CD4-positive, alpha-beta T cell treated with Interleukin-15 for 1 hour (primary cell): ENCODE results near the gene NAA60.

Source experiments
- DNase-seq: peaks from one replicate; pipeline ENCODE4 v3.0.0-alpha.2; 2020

NAA60 gene

DNA sequence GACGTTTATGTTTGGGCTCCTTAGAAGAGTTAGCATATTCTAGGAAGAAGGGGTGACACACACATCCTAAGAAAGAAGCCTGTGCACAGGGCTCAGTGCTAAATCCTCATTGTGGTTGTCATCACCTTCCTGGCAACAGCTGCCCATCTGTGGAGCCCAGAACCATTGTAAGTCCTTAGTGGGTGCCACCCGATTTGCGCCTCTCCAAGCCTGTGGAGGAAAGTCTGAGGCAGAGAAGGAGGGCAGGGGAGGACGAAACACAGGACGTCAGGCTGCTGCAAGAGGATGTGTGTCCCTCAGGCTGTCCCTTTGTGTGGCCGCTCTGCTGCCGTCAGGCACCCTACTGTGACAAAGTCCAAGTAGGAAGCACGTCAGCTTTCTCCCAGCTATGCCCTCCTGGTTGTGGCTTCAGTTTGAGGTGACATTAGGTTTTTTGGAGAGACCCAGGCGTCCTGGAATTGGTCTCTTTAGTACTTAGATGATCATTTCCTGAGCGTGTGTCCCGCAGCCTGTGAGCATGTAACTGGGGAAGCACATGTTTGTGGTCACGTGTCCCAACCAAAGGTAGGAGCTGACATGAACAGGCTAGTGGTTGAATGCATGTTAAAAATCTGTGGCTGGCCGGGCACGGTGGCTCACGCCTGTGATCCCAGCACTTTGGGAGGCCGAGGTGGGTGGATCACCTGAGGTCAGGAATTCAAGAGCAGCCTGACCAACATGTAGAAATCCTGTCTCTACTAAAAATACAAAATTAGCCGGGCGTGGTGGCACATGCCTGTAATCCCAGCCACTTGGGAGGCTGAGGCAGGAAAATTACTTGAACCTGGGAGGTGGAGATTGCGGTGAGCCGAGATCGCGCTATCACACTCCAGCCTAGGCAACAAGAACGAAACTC is 68.1 kb downstream of the NAA60 start:
- no peak for DNase-seq

DNA sequence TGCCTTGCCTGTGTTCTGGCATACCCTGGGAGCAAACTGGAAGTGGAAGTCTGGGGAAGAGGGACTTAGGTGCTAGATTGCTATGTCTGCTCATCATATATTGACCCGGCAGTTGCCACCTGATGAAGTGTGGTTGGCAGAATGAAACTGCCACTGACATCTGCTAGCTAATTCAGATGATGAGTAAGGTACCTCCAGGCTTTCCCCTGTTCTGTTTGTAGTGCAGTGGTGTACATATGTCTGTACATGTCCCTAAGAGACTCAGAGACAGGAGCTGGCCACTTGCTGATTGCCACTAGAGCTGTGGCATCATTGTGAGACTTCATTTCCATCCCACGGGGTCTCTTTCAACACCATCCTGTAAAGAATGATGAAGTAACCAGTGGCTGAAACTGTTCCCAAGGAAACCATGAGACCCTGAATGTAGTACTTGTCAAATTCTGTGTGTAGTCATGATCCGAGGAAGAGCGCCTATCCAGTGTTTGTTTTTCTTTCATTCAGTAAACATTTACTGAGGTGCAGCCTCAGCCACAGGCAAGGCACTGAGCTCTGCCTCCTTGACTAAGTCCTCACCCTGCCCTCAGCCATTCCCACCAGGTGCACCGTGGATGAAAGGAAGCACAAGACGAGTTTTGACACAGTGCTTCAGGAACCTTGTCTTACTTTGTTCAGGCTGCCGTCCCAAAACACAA is 70.6 kb downstream of the NAA60 start:
- DNase-seq = no peak

DNA sequence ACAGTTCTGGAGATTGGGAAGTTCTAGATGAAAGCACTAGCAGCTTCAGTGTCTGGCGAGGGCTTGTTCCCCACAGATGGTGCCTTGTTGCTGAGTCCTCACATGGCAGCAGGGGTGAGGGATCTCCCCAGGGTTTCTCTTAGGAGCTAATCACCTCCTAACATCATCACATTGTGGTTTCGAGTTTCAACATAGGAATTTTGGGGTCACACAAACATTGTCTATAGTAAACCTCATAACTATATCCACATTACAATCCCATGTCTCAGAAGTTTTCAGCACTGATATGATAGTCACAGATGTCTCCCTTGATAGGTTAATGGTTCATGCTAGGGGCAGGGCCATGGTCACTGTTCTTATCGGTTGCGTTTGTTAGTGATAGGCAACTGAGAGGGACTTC is 71.1 kb downstream of the NAA60 start:
- no peak for DNase-seq

DNA sequence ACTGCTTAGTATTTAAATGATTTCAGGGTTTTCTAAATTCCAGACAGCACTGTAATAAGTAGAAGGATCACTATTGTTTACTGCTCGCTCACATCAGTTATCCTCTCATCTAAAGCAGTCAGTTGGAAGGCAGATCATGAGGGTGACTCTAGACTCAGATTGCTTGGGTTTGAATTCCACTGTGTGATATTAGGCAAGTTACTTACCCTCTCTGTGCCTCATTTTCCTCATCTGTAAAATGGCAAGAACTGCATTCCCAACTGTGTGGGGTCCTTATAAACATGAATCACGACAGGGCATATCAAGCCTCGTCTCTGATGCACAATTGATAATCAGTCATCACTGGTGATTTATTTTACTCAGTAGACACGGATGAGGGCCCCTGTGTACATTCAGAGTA is 72.4 kb downstream of the NAA60 start:
- DNase-seq = no peak

DNA sequence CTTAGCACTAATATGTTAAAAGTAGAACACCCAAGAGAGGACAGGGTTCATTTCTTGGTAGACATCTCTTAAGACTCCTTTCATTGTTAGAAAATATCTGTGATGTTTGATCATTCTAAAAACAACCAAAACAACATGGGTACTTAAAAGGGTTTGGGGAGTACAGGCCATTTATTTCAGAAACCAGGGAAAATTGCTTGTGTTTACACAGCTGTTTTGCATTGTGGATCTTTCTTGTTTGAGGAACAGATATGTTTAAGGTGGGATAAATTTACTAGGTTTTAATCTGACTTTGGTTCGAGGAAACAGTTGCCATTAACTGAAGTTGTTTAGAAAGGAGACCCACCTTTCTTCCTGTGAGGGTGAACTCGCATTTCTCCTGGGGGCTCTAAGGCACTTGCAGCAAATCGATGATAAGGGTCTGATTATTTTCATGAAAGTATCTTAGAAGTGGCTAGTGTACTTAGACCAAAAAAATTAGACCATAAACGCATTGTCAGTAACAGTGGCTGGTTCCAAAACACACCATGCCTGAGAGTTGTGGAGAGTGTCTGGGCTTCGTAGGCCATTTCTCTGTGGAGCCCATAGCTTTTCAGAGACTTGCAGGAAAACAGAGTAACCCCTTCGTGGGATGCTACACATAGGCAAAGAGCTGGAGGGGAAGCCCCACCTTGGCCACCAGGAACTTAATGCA is 75.0 kb downstream of the NAA60 start:
- DNase-seq = no peak

DNA sequence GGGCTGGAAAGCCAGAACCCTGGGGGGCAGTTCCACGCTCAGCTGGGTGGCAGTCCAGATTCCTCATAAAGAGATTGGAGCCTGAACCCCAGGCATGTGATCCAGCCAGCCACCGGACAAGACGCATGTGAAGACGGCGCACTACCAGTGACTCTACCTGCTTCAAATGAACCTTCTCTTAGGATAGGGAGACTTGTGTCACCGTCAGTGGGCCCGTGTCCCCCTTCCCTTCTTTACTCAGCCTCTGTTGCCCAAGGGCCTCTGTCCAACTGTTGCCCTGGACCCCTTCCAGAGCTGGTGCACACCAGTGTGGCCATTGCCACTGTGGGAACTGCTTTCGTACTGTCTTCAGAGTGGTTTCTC is 75.5 kb downstream of the NAA60 start:
- no peak for DNase-seq

DNA sequence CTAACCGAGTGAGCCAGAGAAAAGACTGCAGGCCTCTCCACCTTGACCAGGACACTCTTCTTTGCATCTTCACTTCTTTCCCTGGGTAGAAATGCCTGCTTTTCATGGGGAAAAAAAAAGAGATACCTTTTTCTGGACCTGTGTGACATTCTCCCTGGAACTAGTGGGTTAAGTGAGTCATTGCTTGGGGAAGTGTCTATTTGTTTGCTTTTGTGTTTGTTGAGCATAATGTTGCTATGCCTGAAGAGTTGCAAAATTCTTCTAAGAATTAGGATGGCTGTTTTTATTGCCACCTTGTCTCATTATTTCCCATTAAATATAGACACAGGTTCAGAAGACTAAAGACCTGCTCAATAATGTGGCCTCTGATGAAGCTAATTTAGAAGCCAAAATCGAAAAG is 76.1 kb downstream of the NAA60 start:
- no peak for DNase-seq

DNA sequence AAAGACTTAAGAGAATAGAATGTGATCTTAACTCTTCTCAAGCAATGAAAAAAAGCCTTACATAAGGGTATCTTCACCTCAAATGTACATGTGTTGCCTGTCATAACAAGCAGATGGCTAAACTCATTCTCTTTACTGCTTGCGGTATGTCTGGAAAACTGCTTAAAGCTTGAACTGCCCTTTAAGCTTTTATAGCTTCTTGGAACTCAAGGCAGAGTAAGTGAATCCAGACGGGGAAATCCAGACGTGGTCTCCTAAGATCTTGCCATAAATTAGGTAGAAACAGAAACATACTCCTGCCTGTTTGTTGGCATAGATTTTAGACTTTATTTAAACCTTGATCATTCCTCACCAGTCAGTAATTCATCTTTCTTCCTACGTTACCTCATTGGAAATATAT is 76.9 kb downstream of the NAA60 start:
- no peak for DNase-seq

DNA sequence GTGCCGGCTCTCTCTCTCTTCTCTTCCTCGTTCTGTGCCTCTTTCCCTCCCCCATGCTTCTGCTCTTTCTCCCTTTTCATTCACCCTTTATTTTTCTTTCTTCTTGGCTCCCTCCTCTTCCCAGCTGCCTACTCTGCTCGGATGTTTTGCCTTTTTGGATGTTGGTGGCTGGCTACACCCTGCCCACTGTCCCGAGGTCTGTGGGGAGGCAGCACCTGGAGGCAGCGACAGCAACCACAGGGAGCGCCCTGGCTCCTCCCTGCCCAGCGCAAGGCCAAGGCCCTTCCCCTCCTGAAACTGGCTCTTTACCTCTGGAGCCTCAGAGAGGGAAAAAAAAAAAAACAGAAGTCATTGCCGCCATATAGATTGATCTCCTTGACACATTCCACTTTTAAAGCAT is 77.4 kb downstream of the NAA60 start:
- no peak for DNase-seq

DNA sequence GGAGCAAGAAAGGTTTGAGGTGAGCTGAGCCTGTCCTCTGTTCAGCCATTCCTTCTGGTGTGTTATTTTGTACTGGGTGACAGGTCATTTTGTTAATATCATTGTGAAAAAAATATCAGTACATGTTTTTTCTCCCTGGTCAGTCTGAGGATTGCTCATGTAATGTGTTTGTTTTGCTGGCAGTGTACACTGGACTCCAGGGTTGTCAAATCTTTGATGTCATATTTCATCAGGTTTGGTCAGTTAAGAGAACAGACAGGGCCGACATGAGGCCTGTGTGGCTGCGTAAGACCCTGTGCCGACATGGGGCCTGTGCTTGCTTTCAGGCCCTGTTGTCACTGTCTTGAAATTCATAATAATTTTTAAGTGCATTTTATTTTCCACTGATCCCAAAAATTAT is 79.8 kb downstream of the NAA60 start:
- no peak for DNase-seq

DNA sequence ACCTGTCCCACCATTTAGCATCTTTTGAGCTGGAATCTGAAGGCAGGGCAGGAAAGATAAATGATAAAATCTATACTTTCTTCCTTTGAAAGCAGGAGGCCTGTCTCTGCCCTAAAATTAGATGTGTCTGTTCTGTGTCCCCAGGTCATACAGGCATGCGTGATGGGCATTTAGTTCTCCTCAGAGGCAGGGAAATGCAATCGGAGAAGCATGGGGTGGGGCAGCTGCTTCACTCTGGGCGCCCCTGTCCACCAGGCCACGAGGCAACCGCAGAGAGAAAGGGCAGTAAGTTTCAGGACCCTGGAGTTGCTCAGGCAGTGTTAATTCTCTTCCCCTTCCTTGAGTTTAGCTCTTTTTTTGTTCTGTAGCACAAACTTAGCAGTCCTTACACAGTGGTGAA is 82.5 kb downstream of the NAA60 start:
- no peak for DNase-seq

DNA sequence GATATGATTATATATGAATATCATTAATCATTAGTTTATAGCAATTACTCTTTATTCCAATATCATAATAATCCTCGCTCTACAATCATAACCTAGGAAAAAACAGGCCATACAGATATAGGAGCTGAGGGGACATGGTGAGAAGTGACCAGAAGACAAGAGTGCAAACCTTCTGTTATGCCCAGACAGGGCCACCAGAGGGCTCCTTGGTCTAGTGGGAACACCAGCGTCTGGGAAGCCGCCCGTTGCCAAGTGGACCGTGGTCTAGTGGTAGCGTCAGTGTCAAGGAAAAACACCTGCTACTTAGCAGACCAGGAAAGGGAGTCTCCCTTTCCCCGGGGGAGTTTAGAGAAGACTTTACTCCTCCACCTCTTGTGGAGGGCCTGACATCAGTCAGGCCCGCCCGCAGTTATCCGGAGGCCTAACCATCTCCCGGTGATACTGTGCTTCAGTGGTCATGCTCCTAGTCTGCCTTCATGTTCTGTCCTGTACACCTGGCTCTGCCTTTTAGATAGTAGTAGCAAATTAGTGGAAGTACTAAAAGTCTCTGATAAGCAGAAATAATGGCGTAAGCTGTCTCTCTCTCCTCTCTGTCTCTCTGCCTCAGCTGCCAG is 83.8 kb downstream of the NAA60 start:
- DNase-seq = peak; percentile 61

DNA sequence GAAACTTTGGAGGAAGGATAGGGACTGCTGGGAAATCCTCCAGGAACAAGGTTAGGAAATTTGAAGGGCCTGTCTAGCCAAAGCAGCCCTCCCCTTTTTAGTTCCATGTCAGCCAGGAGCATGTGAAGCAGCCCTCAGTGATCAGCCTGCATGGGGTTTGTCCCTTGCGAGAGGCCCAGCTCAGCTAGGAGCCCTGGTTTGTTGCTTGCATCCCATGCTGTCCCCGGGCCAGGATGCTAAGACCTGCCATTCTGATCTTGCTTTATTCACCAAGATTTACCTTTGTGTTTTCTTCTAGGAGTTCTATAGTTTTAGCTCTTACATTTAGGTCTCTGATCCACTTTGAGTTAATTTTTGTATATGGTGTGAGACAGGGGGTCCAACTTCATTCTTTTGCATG is 84.9 kb downstream of the NAA60 start:
- no peak for DNase-seq

DNA sequence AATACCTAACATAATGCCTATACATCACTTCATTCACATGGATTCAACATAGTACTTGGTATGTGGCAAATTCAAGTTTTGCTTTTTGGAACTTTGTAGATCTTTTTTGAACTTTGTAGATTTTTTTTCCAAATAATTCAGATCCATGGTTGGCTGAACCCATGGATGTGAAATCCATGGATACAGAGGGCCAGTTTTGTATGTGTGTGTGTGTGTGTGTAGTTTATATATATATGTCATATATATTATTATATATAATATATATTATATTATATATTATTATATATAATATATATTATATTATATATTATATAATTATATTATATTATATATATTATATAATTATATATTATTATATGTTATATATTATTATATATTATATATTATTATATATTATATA is 85.7 kb downstream of the NAA60 start:
- DNase-seq = no peak

DNA sequence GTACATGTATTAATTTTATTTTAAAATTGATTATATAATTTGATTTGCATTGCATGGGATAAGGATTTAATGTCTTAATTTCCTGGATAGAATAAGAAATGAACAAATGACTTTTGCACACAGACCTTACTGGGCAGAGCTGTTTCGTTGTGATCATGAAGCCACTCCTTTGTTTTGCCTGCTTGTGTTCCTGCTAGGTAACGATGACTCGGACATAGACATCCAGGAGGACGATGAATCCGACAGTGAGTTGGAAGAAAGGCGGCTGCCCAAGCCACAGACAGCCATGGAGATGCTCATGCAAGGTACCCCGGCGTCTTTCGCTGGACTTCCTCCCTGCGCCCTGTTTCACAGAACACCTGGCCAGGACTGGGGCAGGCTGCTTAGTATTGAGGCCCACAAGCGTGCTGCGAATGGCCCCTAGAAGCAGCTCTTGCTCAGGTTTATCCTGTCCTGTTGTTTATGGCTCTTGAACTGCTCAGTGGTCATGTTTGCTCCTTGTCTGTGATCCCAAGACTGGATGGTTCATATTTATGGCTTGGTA is 87.0 kb downstream of the NAA60 start:
- no peak for DNase-seq

DNA sequence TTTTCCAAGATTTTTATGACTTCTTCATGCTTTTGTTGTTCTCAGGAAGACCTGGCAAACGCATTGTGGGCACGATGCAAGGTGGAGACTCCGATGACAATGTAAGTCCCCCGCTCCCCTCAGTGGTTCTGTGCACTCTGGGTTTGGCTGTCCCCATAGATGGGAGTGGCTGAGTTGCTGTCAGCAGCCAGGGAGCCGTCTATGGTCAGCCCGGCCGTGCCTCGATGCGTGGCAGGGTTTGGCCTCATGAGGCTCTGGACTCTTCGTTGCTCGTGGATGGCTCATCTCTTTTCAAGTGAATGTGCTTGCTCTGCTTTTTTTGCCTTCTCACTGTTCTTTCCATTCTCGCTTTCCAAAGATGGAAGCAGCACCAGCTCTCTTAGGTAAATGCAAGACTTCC is 89.3 kb downstream of the NAA60 start:
- no peak for DNase-seq

DNA sequence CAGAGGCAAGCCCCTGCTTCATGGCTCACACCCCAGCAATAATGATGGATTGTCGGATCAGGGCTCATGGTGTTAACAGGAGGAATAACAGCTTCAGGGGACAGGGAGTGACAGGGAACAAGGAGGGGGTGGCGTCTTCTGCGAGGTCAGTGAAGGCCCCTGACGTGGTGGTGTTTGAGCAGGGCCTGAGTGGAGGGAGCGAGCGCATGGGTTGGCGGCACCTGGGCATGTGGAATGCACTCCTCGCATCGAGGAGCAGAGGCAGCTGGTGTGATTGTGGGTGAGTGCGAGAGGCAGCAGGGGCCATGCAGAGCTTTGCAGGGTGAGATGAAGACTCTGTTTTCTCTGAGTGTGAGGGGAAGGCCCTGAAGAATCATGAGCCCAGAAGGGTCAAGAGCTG is 90.6 kb downstream of the NAA60 start:
- DNase-seq = no peak

DNA sequence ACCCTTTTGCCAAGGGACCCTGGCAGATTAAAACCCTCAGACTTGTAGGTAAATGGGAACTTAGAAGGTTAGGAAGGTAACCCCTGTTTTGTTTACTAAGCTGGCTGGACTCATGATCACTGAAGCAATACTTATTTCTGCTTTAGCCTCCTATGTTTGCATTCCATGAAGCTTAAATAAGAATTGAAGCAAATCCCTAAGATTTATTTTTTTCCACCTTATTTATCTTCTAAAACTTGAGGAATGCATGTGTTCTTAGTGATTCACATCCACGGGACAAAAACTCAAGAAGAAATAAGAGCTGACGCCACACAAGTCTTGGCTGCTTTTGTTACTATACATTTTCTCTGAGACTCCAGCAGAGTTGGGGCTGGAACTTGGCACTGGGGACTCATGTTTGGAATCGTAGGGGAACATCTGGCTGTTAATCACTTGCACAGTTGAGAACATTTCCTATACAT is 92.8 kb downstream of the NAA60 start:
- DNase-seq = no peak
